GM04503 (cell line): ENCODE results near the gene CCDC9.
"Not testable (repeated sequence)": the region's sequence is repeated elsewhere in the genome, so short reads cannot be mapped to it uniquely, and the experiment has no call there.

Experiments used
- DNase-seq: peaks from one replicate; pipeline ENCODE4 v3.0.0-alpha.2; 2012; ENCODE audit warnings: low read depth

CCDC9 gene

DNA sequence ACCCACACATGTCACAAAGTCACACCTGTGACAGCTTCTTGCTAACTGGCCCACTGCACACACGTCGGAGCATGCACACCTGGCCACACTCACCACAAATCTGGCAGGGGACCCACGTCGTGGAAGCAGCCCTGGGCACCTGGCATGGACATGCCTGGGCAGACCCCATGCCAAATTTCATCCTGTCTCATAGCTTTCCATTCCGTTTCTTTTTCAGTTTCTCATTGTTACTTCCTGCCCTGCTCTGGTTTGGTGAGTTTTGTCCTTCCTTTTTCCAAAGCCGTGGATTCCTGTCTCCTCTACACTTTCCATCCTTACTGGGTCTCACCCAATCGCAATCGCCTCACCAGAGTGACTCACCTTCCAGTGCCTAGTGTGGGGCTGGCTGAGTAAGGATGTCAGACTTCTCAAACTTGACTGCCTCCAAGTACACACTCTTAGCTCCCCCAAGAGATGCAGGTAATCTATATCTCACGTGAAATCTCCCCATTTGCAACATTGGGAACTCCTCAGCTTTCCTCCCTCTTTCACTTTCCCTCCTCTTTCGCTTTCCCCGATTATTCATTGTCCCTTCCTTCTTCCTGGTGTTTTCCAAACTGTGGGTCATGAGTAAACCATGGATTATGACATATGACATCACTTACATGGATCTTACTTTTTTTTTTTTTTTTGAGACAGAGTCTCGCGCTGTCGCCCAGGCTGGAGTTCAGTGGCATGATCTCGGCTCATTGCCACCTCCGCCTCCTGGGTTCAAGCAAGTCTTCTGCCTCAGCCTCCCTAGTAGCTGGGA lies 23.7 kb upstream of the CCDC9 start:
- DNase-seq, result no peak

DNA sequence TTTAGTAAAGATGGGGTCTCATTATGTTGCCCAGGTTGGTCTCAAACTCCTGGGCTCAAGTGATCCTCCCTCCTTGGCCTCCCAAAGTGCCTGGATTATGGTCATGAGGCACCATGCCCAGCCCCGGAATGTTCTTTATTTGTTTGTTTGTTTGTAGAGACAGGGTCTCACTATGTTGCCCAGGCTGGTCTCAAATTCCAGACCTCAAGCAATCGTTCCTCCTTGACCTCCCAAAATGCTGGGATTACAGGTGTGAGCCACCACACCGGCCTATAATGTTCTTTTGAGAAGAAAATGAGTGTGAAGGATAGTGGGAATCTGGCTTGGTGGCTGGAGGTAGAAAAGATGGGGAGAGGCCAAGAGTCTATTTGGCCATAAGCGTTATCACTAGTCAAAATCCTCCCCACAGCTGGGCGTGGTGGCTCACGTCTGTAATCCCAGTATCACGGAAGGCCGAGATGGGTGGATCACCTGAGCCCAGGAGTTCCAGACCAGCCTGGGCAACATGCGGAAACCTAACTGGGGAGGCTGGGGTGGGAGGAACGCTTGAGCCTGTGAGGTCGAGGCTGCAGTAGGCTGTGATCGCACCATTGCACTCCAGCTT lies 20.2 kb upstream of the CCDC9 start:
- no peak for DNase-seq

- no peak for DNase-seq
Measured at GRCh38 chr19:47239152-47239551, 17.2 kb upstream of the CCDC9 start.

GRCh38 chr19:47239610-47240296 lies 16.6 kb upstream of the CCDC9 start:
- DNase-seq, result no peak

GRCh38 chr19:47240556-47240955 lies 15.8 kb upstream of the CCDC9 start:
- DNase-seq, result no peak

DNA sequence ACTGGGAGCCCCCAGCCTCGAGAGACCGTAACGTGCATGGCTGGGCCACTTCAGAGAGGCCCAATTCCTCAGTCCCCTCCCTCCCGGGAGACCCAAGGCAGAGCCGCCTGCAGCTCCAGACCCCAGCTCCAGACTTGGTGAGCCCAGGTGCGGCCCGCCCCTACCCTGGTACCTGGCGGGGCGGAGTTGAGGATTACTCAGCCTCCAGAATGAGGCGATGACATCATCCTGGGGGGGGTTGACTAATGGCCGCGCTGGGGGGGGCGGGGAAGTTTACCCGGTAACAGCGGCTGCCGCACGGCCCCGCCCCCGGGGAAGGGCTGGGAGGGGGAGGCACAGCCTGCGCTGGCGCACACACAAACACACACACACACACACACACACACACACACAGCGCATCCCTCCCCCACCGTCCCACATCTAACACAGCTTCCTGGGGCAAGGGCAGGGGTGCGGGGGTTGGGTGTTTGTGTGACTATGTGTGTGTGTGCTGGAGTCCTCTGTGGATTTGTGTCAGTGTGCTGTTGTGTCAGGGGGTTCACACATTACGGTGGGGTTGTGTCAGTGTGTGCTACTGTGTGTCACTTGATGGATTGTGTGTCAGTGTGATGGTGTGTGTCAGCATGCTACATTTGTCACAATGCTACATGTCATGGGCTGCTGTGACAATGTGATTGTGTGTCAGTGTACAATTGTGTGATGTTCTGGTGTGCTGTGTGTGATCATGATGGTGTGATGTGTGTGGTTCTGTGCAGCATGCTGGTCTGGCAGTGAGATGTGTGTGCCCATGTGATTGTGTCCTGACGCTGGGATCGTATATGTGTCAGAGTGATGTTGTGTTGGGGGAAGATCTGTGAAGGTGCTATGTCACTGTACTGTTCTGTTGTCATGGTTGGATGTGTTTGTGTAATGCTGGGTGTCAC lies 15.1 kb upstream of the CCDC9 start:
- DNase-seq, result no peak

- no peak for DNase-seq
Measured at GRCh38 chr19:47241919-47242577, 14.3 kb upstream of the CCDC9 start.

GRCh38 chr19:47243364-47243775 lies 13.0 kb upstream of the CCDC9 start:
- no peak for DNase-seq

- DNase-seq, result peak; percentile 81
Measured at GRCh38 chr19:47243776-47244547, 12.4 kb upstream of the CCDC9 start.

GRCh38 chr19:47247308-47247990 lies 8.9 kb upstream of the CCDC9 start:
- DNase-seq, result no peak

GRCh38 chr19:47253016-47253415 lies 3.3 kb upstream of the CCDC9 start:
- not testable (repeated sequence) for DNase-seq

DNA sequence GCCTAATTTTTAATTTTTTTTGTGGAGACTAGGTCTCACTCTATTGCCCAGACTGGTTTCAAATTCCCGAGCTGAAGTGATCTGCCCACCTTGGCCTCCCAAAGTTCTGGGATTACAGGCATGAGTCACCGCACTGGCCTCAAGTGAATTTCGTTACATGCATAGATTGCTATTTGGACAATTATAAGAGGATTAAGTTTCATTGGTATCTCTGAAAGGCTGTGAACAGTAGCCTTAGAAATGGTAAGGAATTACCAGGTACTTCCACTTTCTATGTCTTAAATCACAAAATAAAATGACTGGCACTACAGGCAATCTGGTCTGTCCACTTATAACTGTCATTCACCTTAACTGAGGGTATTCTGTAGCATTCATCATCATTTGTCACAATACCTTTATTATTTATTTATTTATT lies 2.9 kb upstream of the CCDC9 start:
- no peak for DNase-seq

GRCh38 chr19:47253970-47254369 lies 2.4 kb upstream of the CCDC9 start:
- DNase-seq, result no peak

DNA sequence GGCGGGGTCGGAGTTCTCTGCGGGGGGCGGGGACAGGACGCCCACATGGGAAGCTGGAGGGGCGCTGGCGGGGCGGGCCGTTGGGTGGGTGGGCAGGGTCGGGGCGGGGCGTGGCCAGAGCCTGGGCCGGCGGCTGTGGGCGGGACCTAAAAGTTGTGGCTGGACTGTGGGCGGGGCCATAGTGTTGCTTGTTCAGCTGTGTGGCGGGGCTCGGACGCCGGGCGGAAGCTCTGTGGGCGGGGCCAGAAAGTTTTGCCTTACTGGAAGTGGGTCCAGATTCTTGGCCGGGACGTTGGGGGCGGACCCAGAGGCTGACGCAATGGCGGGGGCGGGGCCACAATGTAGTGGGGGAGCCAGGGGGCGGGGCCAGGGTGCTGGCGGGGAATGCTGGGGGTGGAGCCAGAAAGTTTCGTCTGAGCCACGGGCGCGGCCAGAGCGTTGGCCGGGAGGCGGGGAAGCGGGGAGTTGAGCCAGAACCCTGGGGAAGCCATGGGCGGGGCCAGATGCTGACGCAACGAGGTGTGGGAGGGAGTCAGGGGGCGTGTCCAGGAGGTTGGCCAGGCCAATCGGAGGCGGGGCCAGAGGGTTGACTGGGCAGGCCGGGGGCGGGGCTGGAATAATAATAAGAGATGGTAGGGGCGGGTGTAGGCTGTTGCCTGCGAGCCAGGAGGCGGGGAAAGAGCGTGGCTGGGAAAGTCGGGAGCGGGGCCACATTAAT lies 527 bp downstream of the CCDC9 start:
- DNase-seq, result peak; percentile 80

DNA sequence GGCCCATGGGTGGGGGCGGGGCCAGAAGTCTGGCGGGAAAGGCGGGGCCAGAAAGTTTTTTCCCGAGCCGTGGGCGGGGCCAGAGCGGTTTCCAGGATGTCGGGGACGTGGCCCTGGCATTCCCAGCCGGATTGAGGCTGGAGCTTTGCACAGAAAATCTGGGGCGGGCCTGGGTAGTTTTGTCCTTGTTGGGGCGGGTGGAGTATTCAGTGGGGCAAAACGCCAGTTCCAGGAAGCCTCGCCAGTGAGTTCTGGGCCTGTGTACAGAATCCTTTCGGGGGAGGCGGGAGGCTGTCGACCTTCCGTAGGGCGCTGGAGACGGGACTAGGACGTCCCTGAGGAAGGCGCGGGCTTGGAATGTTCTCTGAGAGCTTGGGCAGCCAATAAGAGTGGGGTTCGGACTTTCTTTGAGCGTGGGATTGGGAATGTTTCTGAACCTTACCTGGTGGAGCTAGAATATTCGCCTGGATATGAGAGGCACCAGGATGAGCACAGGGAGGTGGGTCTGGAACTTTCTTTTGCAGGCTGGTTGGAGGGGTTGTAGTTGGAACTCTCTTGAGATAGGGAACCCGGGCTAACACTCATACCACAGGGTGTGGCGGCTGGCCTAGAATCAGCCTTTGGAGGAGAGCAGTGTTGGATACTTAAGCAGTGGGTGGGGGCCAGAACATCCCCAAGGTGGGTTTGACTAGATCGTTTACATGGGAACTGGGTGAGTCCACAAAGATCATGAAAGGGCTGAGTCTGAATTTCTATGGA lies 1.3 kb downstream of the CCDC9 start:
- DNase-seq, result no peak

GRCh38 chr19:47258434-47258833 lies 2.1 kb downstream of the CCDC9 start:
- DNase-seq, result no peak

DNA sequence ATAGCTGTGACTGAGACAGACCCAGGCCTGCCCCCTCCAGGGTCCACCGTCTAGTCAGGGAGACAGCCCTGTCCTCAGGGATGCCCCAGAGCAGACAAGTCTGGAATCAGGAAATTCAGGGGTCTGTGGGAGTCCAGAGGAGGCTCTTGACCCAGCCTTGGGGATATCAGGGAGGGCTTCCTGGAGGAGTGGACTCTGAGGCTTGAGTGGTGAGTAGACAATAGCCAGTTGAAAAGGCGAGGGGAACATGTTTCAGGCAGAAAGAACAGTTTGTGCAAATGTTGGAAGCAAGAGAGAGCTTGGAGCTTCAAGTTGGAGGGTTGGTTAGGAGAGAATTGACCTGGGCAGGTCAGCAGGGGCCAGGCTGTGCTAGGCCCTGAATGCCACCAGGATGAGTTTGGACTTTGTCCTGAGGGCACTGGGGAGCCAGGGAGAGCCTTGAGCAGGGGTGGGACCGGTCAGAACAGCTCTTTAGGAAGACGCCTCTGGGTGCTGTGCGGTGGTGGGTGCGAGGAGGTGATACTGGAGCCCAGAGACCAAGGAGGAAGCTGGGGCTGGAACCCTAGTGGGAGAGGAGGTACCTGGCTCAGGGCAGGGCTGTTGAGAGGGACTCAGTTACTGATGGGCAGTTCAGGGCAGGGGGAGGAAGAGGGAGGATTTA lies 2.7 kb downstream of the CCDC9 start:
- no peak for DNase-seq

DNA sequence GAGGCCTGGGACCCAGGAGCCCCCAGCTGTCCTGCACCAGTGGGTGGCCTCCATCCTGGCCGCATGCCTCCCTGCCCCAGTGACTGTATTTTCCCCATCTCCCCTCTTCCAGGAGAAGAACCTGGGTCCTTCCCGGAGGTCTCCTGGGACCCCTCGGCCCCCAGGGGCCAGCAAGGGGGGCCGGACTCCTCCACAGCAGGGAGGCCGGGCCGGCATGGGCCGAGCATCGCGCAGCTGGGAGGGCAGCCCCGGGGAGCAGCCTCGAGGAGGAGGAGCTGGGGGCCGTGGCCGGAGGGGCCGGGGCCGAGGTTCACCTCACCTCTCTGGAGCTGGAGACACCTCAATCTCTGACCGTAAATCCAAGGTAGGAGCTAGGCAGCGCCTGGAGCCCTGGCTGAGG lies 4.2 kb downstream of the CCDC9 start:
- no peak for DNase-seq
